SK-N-MC (cell line): ENCODE data around the gene SDR9C7.

Experiments used
- EZH2 ChIP-seq: fragments of 200-600 bp; sonication (generic); IDR thresholded peaks from one replicate; pipeline ENCODE4 v1.6.1; 2017; ENCODE audit warnings: antibody characterized with exemption
- POLR2AphosphoS5 ChIP-seq: IDR thresholded peaks from 2 replicates; pipeline ENCODE4 v1.6.1; 2012; ENCODE audit warnings: mild to moderate bottlenecking, low read depth, low read length, borderline replicate concordance

GRCh38 chr12:56905852-56906251 is 28.4 kb downstream of the SDR9C7 start:
- TF ChIP-seq POLR2AphosphoS5 (no peak), EZH2 (no peak)
